ENCODE measurements around the gene LHX3. TPM values are rescaled to one million over a fixed set of nuclear protein-coding genes. Genes with fewer than 3 reads are reported as not detected.

The LHX3 gene
- polyA plus RNA-seq, 1 of the 3 experiments (the other 2 are of a cell fraction): not detected

DNA sequence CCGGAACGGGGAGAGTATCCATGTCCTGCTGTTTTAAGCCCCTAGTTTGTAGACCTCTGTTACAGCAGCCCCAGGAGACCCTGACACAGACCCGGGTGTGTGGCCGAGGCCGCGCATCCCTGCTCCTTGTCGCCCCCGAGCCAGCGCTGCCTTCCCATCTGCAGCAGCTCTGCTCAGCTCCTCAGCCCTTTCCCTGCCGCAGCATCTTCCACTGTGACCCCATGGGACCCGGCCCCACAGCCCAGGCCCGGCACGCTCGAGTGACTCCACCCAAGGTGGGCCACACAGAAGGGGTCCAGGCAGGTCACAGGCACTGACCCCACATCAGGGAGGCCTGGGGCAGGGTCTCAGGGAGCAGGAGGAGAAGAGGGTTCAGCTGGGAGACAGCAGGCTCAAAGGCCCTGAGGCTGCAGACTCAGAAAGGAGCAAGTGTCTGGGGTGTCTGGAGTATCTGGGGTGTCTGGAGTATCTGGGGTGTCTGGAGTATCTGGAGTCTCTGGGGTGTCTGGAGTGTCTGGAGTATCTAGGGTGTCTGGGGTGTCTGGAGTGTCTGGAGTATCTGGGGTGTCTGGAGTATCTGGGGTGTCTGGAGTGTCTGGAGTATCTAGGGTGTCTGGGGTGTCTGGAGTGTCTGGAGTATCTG, 31.2 kb downstream of the LHX3 start:
- Histone ChIP-seq H3K9me3 (no peaks in the 10 kb centered on the region), H3F3A (replicated peaks; ENCODE audit: insufficient read depth) (no peaks in the 10 kb centered on the region), H3K4me1 (ENCODE audit: control insufficient read depth in 1 of 2, insufficient read depth in 2 of 2, low read depth in 1 of 2, low read length in 1 of 2) (peaks cover 0 to 12% of the 10 kb centered on the region in 2 experiments; a peak in 1 of 4 replicates), H2AFZ (ENCODE audit: low read depth) (no peak overlapping the region), H3K4me2 (no peak overlapping the region), H3K4me3 (ENCODE audit: low read depth in 2 of 2, low read length in 1 of 2) (no peak overlapping the region), H3K36me3 (replicated peaks in 1 of 2; ENCODE audit: control insufficient read depth in 1 of 2, insufficient read depth in 2 of 2, low read length in 1 of 2) (no peaks in the 10 kb centered on the region), H4K20me1 (ENCODE audit: insufficient read depth) (no peaks in the 10 kb centered on the region), H3K9ac (no peak overlapping the region), H3K27me3 (ENCODE audit: insufficient read depth) (peaks cover 53% of the 10 kb centered on the region), H3K79me2 (ENCODE audit: insufficient read depth) (no peaks in the 10 kb centered on the region), H3K9me2 (no peaks in the 10 kb centered on the region), H3K27ac (ENCODE audit: low read depth in 2 of 2, low read length in 1 of 2) (no peak overlapping the region)
- no peak for DNase-seq
- ChIA-PET CTCF (interaction anchor here (1.3 to 1.7 kb wide), 2 partner anchors 10 to 26 kb away, joined by 3 to 4 read pairs; no protein-coding TSS in a partner anchor), POLR2A (no interaction called here)
- TF ChIP-seq EP300 (IDR thresholded peaks at IDR 0.05; ENCODE audit: borderline replicate concordance in 1 of 2, low read depth in 1 of 2, low read length in 1 of 2) (no peak), RFX5 (IDR thresholded peaks at IDR 0.05; ENCODE audit: low read length) (no peak), TEAD4 (IDR thresholded peaks at IDR 0.05; ENCODE audit: borderline replicate concordance, insufficient read depth) (no peak), CHD2 (IDR thresholded peaks at IDR 0.05; ENCODE audit: low read length, partially characterized antibody) (no peak), RCOR1 (IDR thresholded peaks at IDR 0.05; ENCODE audit: low read length) (no peak), ELF1 (IDR thresholded peaks at IDR 0.05) (no peak), FOSL2 (IDR thresholded peaks at IDR 0.05; ENCODE audit: borderline replicate concordance, low read depth) (no peak), TAF1 (IDR thresholded peaks at IDR 0.05; ENCODE audit: borderline replicate concordance, low read depth, low read length) (no peak), SMC3 (IDR thresholded peaks at IDR 0.05; ENCODE audit: low read depth, low read length) (no peak), JUND (IDR thresholded peaks at IDR 0.05) (no peak), MEF2A (IDR thresholded peaks at IDR 0.05; ENCODE audit: borderline replicate concordance, low read depth) (no peak), GATA2 (CRISPR knock-in tag; IDR thresholded peaks at IDR 0.05) (no peak)
- TF ChIP-seq, protein P1, sequence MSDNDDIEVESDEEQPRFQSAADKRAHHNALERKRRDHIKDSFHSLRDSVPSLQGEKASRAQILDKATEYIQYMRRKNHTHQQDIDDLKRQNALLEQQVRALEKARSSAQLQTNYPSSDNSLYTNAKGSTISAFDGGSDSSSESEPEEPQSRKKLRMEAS (IDR thresholded peaks at IDR 0.05; ENCODE audit: low read depth): no peak
- TF ChIP-seq, protein P2, sequence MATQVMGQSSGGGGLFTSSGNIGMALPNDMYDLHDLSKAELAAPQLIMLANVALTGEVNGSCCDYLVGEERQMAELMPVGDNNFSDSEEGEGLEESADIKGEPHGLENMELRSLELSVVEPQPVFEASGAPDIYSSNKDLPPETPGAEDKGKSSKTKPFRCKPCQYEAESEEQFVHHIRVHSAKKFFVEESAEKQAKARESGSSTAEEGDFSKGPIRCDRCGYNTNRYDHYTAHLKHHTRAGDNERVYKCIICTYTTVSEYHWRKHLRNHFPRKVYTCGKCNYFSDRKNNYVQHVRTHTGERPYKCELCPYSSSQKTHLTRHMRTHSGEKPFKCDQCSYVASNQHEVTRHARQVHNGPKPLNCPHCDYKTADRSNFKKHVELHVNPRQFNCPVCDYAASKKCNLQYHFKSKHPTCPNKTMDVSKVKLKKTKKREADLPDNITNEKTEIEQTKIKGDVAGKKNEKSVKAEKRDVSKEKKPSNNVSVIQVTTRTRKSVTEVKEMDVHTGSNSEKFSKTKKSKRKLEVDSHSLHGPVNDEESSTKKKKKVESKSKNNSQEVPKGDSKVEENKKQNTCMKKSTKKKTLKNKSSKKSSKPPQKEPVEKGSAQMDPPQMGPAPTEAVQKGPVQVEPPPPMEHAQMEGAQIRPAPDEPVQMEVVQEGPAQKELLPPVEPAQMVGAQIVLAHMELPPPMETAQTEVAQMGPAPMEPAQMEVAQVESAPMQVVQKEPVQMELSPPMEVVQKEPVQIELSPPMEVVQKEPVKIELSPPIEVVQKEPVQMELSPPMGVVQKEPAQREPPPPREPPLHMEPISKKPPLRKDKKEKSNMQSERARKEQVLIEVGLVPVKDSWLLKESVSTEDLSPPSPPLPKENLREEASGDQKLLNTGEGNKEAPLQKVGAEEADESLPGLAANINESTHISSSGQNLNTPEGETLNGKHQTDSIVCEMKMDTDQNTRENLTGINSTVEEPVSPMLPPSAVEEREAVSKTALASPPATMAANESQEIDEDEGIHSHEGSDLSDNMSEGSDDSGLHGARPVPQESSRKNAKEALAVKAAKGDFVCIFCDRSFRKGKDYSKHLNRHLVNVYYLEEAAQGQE (IDR thresholded peaks at IDR 0.05; ENCODE audit: low read depth, low read length): no peak
- WGBS (ENCODE audit: low lambda C conversion rate): 43% methylated on average over 12 of the region's 14 CpGs
